HEK293T (cell line): ENCODE data around the gene ATP4B.
"Not testable (repeated sequence)": the region's sequence is repeated elsewhere in the genome, so short reads cannot be mapped to it uniquely, and the experiment has no call there.

ENCODE experiments used
- CTCF ChIA-PET: fragments of 350-600 bp; formaldehyde crosslinking; extraction: SDS; loops from one replicate; lab custom pipeline; 2021; ENCODE audit warnings: antibody characterized with exemption, inconsistent platforms; lab: Yijun Ruan, JAX
- POLR2A ChIA-PET: fragments of 350-600 bp; formaldehyde crosslinking; extraction: SDS; loops from one replicate; lab custom pipeline; 2020; ENCODE audit warnings: antibody characterized with exemption, inconsistent platforms; lab: Yijun Ruan, JAX
- DNase-seq: peaks from one replicate; pipeline ENCODE4 v3.0.0; 2012; ENCODE audit warnings: mixed read lengths; ENCODE audit errors: extremely low spot score
- ARNT ChIP-seq: fragments of 450-650 bp; IDR thresholded peaks from 2 replicates; pipeline ENCODE4 v1.6.1; 2017; ENCODE audit warnings: mild to moderate bottlenecking
- BHLHE40 ChIP-seq: fragments of 450-650 bp; IDR thresholded peaks from 2 replicates; pipeline ENCODE4 v1.6.1; 2016; ENCODE audit warnings: mild to moderate bottlenecking, moderate library complexity, borderline replicate concordance
- CTBP1 ChIP-seq: fragments of 450-650 bp; IDR thresholded peaks from 2 replicates; pipeline ENCODE4 v1.6.1; 2016; ENCODE audit warnings: borderline replicate concordance
- ELF4 ChIP-seq: fragments of 450-650 bp; IDR thresholded peaks from 2 replicates; pipeline ENCODE4 v1.6.1; 2017; ENCODE audit warnings: antibody characterized with exemption
- FOXA1 ChIP-seq: fragments of 450-650 bp; IDR thresholded peaks from 2 replicates; pipeline ENCODE4 v1.6.1; 2016; ENCODE audit warnings: mild to moderate bottlenecking
- FOXK2 ChIP-seq: fragments of 450-650 bp; IDR thresholded peaks from 2 replicates; pipeline ENCODE4 v1.6.1; 2016; ENCODE audit warnings: mild to moderate bottlenecking
- FOXM1 ChIP-seq: fragments of 450-650 bp; IDR thresholded peaks from 2 replicates; pipeline ENCODE4 v1.6.1; 2017; ENCODE audit warnings: mild to moderate bottlenecking, borderline replicate concordance
- HDGF ChIP-seq: fragments of 450-650 bp; IDR thresholded peaks from 2 replicates; pipeline ENCODE4 v1.6.1; 2017; ENCODE audit warnings: antibody characterized with exemption, borderline replicate concordance
- L3MBTL2 ChIP-seq: fragments of 450-650 bp; conservative IDR thresholded peaks from 2 replicates; pipeline ENCODE4 v1.6.1; 2016; ENCODE audit warnings: mild to moderate bottlenecking
- LEF1 ChIP-seq: fragments of 450-650 bp; IDR thresholded peaks from 2 replicates; pipeline ENCODE4 v1.6.1; 2017; ENCODE audit warnings: mild to moderate bottlenecking, borderline replicate concordance
- NFRKB ChIP-seq: fragments of 450-650 bp; IDR thresholded peaks from 2 replicates; pipeline ENCODE4 v1.6.1; 2016; ENCODE audit warnings: mild to moderate bottlenecking, moderate library complexity
- SUZ12 ChIP-seq: fragments of 450-650 bp; IDR thresholded peaks from 2 replicates; pipeline ENCODE4 v1.6.1; 2016; ENCODE audit warnings: mild to moderate bottlenecking
- TARDBP ChIP-seq: fragments of 450-650 bp; IDR thresholded peaks from 2 replicates; pipeline ENCODE4 v1.6.1; 2016
- ZNF384 ChIP-seq: fragments of 450-650 bp; IDR thresholded peaks from 2 replicates; pipeline ENCODE4 v1.6.1; 2016
- TF ChIP-seq, protein P1 (sequence below): fragments of 450-650 bp; IDR thresholded peaks from 2 replicates; pipeline ENCODE4 v1.6.1; 2016

Gene ATP4B

DNA sequence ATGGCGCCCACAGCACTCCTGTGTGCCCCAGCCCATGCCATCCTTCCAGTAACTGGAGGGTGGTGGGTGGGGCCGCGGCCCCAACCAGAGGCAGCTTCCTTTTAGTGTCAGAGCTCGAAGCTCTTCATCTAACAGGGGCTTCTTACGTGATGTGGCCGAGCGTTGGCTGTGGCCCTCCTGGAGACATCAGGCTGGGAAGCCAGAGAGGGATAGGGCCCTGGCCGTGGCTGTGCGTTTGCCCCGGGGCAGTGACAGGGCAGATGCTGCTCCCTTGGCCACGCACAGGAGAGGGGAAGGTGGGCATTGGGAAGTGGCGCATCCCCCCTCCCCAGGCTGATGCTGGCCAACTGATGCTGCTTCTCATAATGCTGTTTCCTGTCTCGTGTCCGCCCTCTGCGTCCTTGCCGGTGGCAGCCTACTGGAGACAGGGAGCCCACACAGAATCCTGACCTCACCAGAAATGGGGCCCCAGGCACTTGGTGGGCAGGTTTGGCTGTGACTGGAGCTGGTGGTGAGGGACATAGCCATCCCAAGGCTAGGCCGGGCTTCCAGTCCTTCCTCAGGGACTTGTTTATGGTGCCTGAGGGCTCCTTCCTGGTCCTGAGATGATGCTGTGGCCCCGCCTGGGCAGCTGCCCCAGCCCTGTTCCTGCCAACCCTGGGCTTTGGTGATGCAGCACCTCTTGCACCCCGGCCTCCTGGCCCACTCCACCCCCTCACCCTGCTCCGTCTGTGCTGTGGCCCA, 34.3 kb downstream of the ATP4B start:
- no peak for DNase-seq

DNA sequence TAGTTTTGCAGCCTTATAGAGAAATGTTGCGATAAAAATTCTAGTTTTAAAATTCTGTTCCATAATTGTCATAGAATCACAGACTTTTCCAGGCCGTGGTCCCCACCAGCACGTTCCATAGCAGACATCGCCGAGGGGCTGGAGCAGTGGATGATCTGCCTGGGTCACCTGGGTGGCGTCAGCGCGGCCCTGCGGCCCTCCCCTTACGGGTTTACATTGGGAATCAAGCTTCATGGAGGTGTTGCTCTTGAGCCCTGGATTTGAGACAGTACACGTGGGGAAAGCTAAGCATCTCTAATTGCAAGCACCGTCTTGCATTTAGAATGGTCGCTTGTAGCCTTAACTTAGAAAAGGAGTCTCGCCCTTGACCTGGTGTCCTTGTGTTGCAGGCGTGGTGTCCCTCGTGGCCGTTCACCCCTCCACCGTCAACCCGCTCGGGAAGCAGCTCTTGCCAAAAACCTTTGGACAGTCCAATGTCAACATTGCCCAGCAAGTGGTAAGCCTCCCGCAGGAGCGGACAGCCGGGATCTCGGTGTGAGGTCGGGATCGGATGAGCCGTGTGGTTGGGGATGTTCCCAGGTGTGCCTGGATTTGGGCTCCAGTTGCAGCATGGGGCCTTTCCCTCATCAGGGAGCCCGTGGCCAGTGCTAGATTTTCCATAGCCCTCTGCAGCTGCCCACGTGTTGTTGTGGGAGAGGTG, 35.1 kb downstream of the ATP4B start:
- no peak for DNase-seq
- TF ChIP-seq FOXK2 (no peak), FOXM1 (no peak), BHLHE40 (no peak), NFRKB (no peak), L3MBTL2 (no peak), SUZ12 (no peak), TARDBP (no peak), FOXA1 (no peak), CTBP1 (no peak)
- POLR2A ChIA-PET: no interaction called here
- CTCF ChIA-PET: no interaction called here

More for the DNA sequence above, 34.3 kb downstream of the ATP4B start:
- TF ChIP-seq, protein P1, sequence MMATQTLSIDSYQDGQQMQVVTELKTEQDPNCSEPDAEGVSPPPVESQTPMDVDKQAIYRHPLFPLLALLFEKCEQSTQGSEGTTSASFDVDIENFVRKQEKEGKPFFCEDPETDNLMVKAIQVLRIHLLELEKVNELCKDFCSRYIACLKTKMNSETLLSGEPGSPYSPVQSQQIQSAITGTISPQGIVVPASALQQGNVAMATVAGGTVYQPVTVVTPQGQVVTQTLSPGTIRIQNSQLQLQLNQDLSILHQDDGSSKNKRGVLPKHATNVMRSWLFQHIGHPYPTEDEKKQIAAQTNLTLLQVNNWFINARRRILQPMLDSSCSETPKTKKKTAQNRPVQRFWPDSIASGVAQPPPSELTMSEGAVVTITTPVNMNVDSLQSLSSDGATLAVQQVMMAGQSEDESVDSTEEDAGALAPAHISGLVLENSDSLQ: no peak
- TF ChIP-seq FOXA1: no peak
- ChIA-PET POLR2A (interaction anchor here (1.0 kb wide), 1 partner anchor 12 kb away, joined by 3 read pairs; no protein-coding TSS in a partner anchor), CTCF (no interaction called here)

DNA sequence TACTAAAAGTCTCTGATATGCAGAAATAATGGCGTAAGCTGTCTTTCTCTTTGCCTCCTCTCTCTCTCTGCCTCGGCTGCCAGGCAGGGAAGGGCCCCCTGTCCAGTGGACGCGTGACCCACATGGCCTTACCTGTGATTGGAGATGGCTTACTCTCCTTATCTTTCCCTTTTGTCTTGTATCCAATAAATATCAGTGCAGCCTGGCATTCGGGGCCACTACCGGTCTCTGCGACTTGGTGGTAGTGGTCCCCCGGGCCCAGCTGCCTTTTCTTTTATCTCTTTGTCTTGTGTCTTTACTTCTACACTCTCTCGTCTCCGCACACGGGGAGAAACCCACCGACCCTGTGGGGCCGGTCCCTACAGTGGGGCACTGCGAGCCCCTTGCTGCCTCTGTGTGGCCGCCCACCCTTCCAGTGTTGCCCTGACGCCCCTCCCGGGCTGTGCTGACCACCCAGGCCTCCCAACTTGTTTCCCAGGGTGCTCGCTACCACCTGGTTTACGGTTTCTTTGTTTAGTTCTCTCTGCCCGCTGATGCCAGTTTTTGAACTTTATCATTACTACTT, 35.9 kb downstream of the ATP4B start:
- DNase-seq, POLR2A ChIA-PET, CTCF ChIA-PET: not testable (repeated sequence)

DNA sequence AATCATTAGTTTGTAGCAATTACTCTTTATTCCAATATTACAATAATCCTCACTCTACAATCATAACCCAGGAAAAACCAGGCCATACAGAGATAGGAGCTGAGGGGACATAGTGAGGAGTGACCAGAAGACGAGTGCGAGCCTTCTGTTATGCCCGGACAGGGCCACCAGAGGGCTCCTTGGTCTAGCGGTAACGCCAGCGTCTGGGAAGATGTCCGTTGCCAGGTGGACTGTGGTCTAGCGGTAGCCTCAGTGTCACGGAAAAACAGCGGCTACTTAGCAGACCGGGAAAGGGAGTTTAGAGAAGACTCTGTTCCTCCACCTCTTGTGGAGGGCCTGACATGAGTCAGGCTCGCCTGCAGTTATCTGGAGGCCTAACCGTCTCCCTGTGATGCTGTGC, 36.5 kb downstream of the ATP4B start:
- DNase-seq, POLR2A ChIA-PET: not testable (repeated sequence)
- CTCF ChIA-PET: interaction anchor here (0.6 kb wide), 1 partner anchor 655 kb away, joined by 3 read pairs; no protein-coding TSS in a partner anchor

DNA sequence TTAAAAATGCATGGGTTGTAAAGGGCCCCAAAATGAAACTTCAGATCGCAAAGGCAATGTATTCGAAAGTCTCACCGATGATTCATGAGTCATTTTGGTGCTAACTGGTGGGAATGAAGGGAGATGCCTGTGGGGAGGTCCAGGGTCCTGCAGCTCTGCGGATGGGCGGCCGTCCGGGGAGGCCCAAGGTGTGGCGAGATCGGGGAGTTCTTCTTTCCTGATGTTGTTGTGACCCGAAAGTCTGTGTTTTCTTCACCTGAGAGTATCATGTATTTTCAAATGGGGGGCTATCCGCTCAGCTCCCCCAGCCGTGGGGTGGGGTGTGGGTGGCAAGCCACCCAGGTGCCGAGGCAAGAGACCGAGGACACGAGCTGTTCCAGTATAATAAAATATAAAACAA, 37.0 kb downstream of the ATP4B start:
- DNase-seq: no peak
- TF ChIP-seq ARNT (no peak), HDGF (no peak), CTBP1 (no peak), L3MBTL2 (no peak), SUZ12 (no peak), NFRKB (no peak), ELF4 (no peak)
- TF ChIP-seq, protein P1: no peak
- CTCF ChIA-PET: interaction anchor here (0.6 kb wide), 1 partner anchor 656 kb away, joined by 3 read pairs; no protein-coding TSS in a partner anchor
- POLR2A ChIA-PET: no interaction called here

DNA sequence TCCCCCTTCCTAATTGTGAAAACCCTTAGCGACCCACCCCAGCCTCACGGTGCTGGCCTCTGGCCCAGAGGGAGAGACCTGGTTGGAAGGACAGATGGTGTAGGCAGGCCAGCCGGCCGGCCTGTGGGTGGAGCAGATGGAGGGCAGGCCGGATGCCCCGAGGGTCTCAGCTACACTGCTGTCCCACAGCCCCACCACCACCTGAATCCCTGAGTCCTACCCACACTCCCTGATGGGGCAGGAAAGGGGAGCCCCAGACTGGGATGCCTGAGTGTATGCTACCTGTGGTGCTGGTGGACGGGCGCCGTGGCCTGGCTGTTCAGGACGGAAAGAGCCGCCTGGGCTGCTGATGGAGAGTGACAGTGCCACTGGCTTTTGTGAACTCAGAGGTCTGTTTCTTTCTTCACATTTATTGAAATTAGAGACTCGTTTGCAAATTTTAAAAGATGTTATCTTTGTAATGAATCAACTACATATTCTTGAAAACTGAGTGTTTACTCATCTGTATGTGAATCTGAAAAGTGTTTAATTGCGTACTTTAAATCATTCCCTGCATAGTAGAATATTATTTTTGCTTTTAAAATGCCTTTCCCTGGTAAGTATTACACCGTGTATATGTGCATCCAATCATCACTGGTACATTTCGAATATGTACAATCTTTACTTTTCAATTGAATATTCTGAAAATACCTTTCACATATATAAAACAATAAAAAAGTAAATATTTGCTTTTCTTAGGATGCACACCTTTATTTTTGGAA, 37.8 kb downstream of the ATP4B start:
- CTCF ChIA-PET: no interaction called here

DNA sequence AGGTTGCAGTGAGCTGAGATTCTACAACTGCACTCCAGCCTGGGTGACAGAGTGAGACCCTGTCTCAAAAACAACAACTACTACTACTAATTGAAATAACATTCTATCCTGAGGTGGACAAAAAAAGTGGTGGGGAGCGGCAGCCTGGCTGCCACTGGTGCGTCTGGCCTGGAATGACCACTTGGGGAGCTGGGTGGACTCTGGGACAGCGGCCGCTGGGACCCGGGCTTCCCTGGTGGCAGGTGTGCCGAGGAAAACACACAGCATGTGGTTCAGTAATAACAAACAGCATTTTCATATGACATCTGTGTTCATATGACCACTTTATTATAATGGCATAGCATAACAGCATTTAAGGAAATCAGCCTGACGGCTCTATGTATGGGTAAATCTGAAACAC, 39.5 kb downstream of the ATP4B start:
- CTCF ChIA-PET: no interaction called here

More for the DNA sequence above, 37.8 kb downstream of the ATP4B start:
- no peak for DNase-seq
- POLR2A ChIA-PET: no interaction called here
- TF ChIP-seq SUZ12: no peak

DNA sequence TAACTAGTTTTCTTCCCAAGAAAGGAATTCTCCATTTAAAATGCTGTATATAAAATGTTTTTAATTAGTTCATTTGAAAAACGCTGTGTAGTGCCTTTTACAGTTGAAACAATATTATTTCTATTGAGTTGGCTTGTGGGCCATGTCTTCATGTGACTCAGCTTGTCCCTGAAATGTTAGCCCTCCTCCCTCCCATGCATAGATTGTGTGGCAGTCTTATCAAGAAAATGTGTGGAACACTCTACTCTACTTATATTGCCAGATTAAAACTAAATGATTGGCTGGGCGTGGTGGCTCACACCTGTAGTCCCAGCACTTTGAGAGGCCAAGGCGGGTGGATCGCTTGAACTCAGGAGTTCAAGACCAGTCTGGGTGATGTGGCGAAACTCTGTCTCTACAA, 40.0 kb downstream of the ATP4B start:
- CTCF ChIA-PET: no interaction called here
- POLR2A ChIA-PET: no interaction called here
- TF ChIP-seq FOXK2: no peak
- no peak for TF ChIP-seq ELF4
- no peak for TF ChIP-seq TARDBP
- TF ChIP-seq CTBP1: no peak
- TF ChIP-seq BHLHE40: no peak
- TF ChIP-seq HDGF: no peak
- no peak for TF ChIP-seq ZNF384
- no peak for TF ChIP-seq FOXM1
- no peak for DNase-seq

More for the DNA sequence above, 39.5 kb downstream of the ATP4B start:
- POLR2A ChIA-PET: no interaction called here
- no peak for DNase-seq
- TF ChIP-seq CTBP1 (no peak), FOXK2 (no peak), FOXM1 (no peak), NFRKB (no peak), LEF1 (no peak)
